H1 (cell line): Measurements from ENCODE around the gene ATP8B3. TPM values are rescaled to one million over a fixed set of nuclear protein-coding genes. Genes with fewer than 3 reads are reported as not detected.

Source experiments
- CTCF ChIA-PET: fragments of 300-600 bp; sonication (Branson Sonifier 250); formaldehyde crosslinking; loops from one replicate; lab custom pipeline; 2021; ENCODE audit not compliant: partially characterized antibody; lab: Charles Lee
- POLR2A ChIA-PET: fragments of 300-600 bp; sonication (Branson Sonifier 250); formaldehyde crosslinking; loops from one replicate; lab custom pipeline; 2021; ENCODE audit warnings: inconsistent platforms; ENCODE audit not compliant: partially characterized antibody; lab: Charles Lee
- DNase-seq, 2 experiments: peaks; one replicate each; pipeline versions ENCODE4 v3.0.0 to v3.0.0-alpha.2; 2010 to 2022; ENCODE audit warnings: low spot score in 2 of 2, low read depth in 1 of 2, mixed read lengths in 1 of 2
- FAIRE-seq: peaks from 2 replicates; lab custom pipeline; 2011; peaks lifted over from hg19 to GRCh38; lab: Jason Lieb, UNC
- H2AFZ ChIP-seq: 2 replicates; pipeline ENCODE4 v1.8.1; 2012; ENCODE audit warnings: low read length, inconsistent platforms
- H2AK5ac ChIP-seq: 2 replicates; pipeline ENCODE4 v1.6.1; 2013; ENCODE audit warnings: low read depth, low read length
- H2BK120ac ChIP-seq: replicated peaks from 2 replicates; pipeline ENCODE3; 2013; ENCODE audit warnings: low read depth, low read length, inconsistent platforms
- H2BK12ac ChIP-seq: 2 replicates; pipeline ENCODE4 v1.6.1; 2013; ENCODE audit warnings: low read depth, low read length
- H2BK15ac ChIP-seq: 2 replicates; pipeline ENCODE4 v1.6.1; 2013; ENCODE audit warnings: low read length
- H2BK20ac ChIP-seq: 2 replicates; pipeline ENCODE4 v1.6.1; 2013; ENCODE audit warnings: low read length
- H2BK5ac ChIP-seq: 2 replicates; pipeline ENCODE4 v1.6.1; 2013; ENCODE audit warnings: low read depth, low read length
- H3K14ac ChIP-seq: 2 replicates; pipeline ENCODE4 v1.6.1; 2013; ENCODE audit warnings: inconsistent platforms; ENCODE audit not compliant: insufficient read length
- H3K18ac ChIP-seq: 2 replicates; pipeline ENCODE4 v1.6.1; 2013; ENCODE audit warnings: low read length; ENCODE audit errors: extremely low read depth
- H3K23ac ChIP-seq: 2 replicates; pipeline ENCODE4 v1.6.1; 2013; ENCODE audit warnings: inconsistent platforms; ENCODE audit not compliant: insufficient read length
- H3K23me2 ChIP-seq: 2 replicates; pipeline ENCODE4 v1.6.1; 2013; ENCODE audit warnings: low read depth, low read length
- H3K27ac ChIP-seq: 2 replicates; pipeline ENCODE4 v1.6.1; 2011; ENCODE audit warnings: low read depth, low read length, inconsistent platforms
- H3K27me3 ChIP-seq, 4 experiments: replicated peaks in 1 of 4; 1 replicate in 1 of 4; 2 replicates in 3 of 4; pipeline versions ENCODE4 v1.6.1 to v1.8.1; 2011 to 2013; ENCODE audit warnings: low read length in 3 of 4, mild to moderate bottlenecking in 3 of 4, inconsistent platforms in 2 of 4, mixed read lengths in 2 of 4, moderate library complexity in 1 of 4; ENCODE audit not compliant: control insufficient read depth in 3 of 4, insufficient read depth in 3 of 4; ENCODE audit errors: extremely low read depth in 1 of 4
- H3K36me3 ChIP-seq, 4 experiments: 2 replicates each; pipeline versions ENCODE4 v1.6.1 to v1.8.1; 2011 to 2013; ENCODE audit warnings: mild to moderate bottlenecking in 4 of 4, low read length in 3 of 4, moderate library complexity in 2 of 4, control low read depth in 1 of 4, inconsistent platforms in 1 of 4; ENCODE audit not compliant: insufficient read depth in 4 of 4, control insufficient read depth in 2 of 4
- H3K4ac ChIP-seq: replicated peaks from 2 replicates; pipeline ENCODE3; 2013; ENCODE audit warnings: low read length, low read depth, mixed read lengths, inconsistent platforms; ENCODE audit not compliant: insufficient read length
- H3K4me1 ChIP-seq, 4 experiments: replicated peaks in 1 of 4; 1 replicate in 1 of 4; 2 replicates in 3 of 4; pipeline versions ENCODE4 v1.6.1 to v1.8.1; 2011 to 2013; ENCODE audit warnings: low read length in 3 of 4, inconsistent platforms in 2 of 4, mixed read lengths in 1 of 4; ENCODE audit not compliant: insufficient read depth in 4 of 4, control insufficient read depth in 3 of 4
- H3K4me2 ChIP-seq, 2 experiments: 2 replicates each; pipeline versions ENCODE4 v1.6.1 to v1.8.1; 2011 to 2013; ENCODE audit warnings: low read depth in 2 of 2, low read length in 2 of 2, control low read depth in 1 of 2, inconsistent platforms in 1 of 2, mild to moderate bottlenecking in 1 of 2; ENCODE audit not compliant: insufficient read depth in 1 of 2
- H3K4me3 ChIP-seq, 4 experiments: fragments of 200-600, 300-600 bp in 1 of 4; sonication (generic), shearing (Covaris generic), sonication (Bioruptor Twin) in 1 of 4; 2 replicates each; pipeline versions ENCODE4 v1.5.1 to v1.8.1; 2011 to 2016; ENCODE audit warnings: low read length in 4 of 4, low read depth in 3 of 4, control low read depth in 2 of 4, inconsistent platforms in 2 of 4, mild to moderate bottlenecking in 2 of 4, mixed read lengths in 1 of 4, moderate library complexity in 1 of 4; ENCODE audit not compliant: insufficient read depth in 2 of 4; ENCODE audit errors: extremely low read depth in 1 of 4
- H3K56ac ChIP-seq: replicated peaks from 2 replicates; pipeline ENCODE3; 2013; ENCODE audit warnings: low read depth, mild to moderate bottlenecking, mixed read lengths, low read length, inconsistent platforms; ENCODE audit not compliant: insufficient read length
- H3K79me1 ChIP-seq: 2 replicates; pipeline ENCODE4 v1.6.1; 2013; ENCODE audit warnings: low read depth, low read length, control low read depth
- H3K79me2 ChIP-seq, 2 experiments: 2 replicates each; pipeline versions ENCODE4 v1.6.1 to v1.8.1; 2012 to 2013; ENCODE audit warnings: low read length in 2 of 2, mild to moderate bottlenecking in 2 of 2, inconsistent platforms in 1 of 2; ENCODE audit not compliant: insufficient read depth in 2 of 2, control insufficient read depth in 1 of 2
- H3K9ac ChIP-seq, 4 experiments: replicated peaks in 1 of 4; 1 replicate in 1 of 4; 2 replicates in 3 of 4; pipeline versions ENCODE4 v1.6.1 to v1.8.1; 2011 to 2013; ENCODE audit warnings: low read depth in 3 of 4, low read length in 3 of 4, control low read depth in 2 of 4, mild to moderate bottlenecking in 2 of 4, moderate library complexity in 2 of 4, inconsistent platforms in 1 of 4; ENCODE audit errors: extremely low read depth in 1 of 4
- H3K9me3 ChIP-seq, 2 experiments: 2 replicates each; pipeline versions ENCODE4 v1.6.1 to v1.8.1; 2012 to 2013; ENCODE audit warnings: mild to moderate bottlenecking in 2 of 2, moderate library complexity in 2 of 2, control low read depth in 1 of 2, inconsistent platforms in 1 of 2, low read depth in 1 of 2, low read length in 1 of 2, mixed read lengths in 1 of 2; ENCODE audit not compliant: insufficient read depth in 2 of 2
- H4K20me1 ChIP-seq, 2 experiments: replicated peaks in 1 of 2; 2 replicates each; pipeline versions ENCODE3 to v1.8.1; 2011 to 2013; ENCODE audit warnings: inconsistent platforms in 2 of 2, low read length in 2 of 2, mild to moderate bottlenecking in 1 of 2; ENCODE audit not compliant: insufficient read depth in 2 of 2, control insufficient read depth in 1 of 2
- H4K5ac ChIP-seq: 2 replicates; pipeline ENCODE4 v1.6.1; 2013; ENCODE audit warnings: low read length, low read depth, mixed read lengths, inconsistent platforms; ENCODE audit not compliant: insufficient read length
- H4K8ac ChIP-seq: 2 replicates; pipeline ENCODE4 v1.8.0; 2013; ENCODE audit warnings: mild to moderate bottlenecking, moderate library complexity, low read length, inconsistent platforms; ENCODE audit not compliant: insufficient read depth; ENCODE audit errors: extremely low read depth
- H4K91ac ChIP-seq: replicated peaks from 2 replicates; pipeline ENCODE3; 2013; ENCODE audit warnings: low read length, mixed read lengths, inconsistent platforms; ENCODE audit not compliant: insufficient read length
- ASH2L ChIP-seq: fragments of 200-600, 300-600 bp; sonication (generic); IDR thresholded peaks from one replicate; pipeline ENCODE4 v1.7.1; 2017; ENCODE audit warnings: low read length
- BCL11A ChIP-seq, 2 experiments: IDR thresholded peaks; one replicate each; pipeline ENCODE4 v1.6.1; 2011; ENCODE audit warnings: low read depth in 2 of 2, low read length in 2 of 2, mild to moderate bottlenecking in 2 of 2
- CEBPB ChIP-seq: IDR thresholded peaks from 2 replicates; pipeline ENCODE4 v1.6.1; 2012; ENCODE audit warnings: low read depth, low read length
- HDAC6 ChIP-seq: IDR thresholded peaks from one replicate; pipeline ENCODE4 v1.7.1; 2012; ENCODE audit warnings: low read depth, mild to moderate bottlenecking, inconsistent platforms, low read length, moderate library complexity
- MAFK ChIP-seq: IDR thresholded peaks from 2 replicates; pipeline ENCODE4 v1.6.1; 2012; ENCODE audit warnings: low read depth, mild to moderate bottlenecking, improper control_type of control experiment, low read length
- POLR2A ChIP-seq, 2 experiments: IDR thresholded peaks; 1 replicate in 1 of 2; 2 replicates in 1 of 2; pipeline ENCODE4 v1.6.1; 2011; ENCODE audit warnings: low read depth in 2 of 2, low read length in 2 of 2, mild to moderate bottlenecking in 2 of 2; ENCODE audit errors: control extremely low read depth in 1 of 2
- SIN3A ChIP-seq, 2 experiments: IDR thresholded peaks in 1 of 2; conservative IDR thresholded peaks in 1 of 2; 2 replicates each; pipeline ENCODE4 v1.6.1; 2011 to 2012; ENCODE audit warnings: low read length in 2 of 2, improper control_type of control experiment in 1 of 2, low read depth in 1 of 2, mild to moderate bottlenecking in 1 of 2
- SP4 ChIP-seq: IDR thresholded peaks from 2 replicates; pipeline ENCODE4 v1.6.1; 2012; ENCODE audit warnings: low read length, inconsistent platforms
- TAF1 ChIP-seq: IDR thresholded peaks from 2 replicates; pipeline ENCODE4 v1.6.1; 2011; ENCODE audit warnings: mild to moderate bottlenecking, low read depth, low read length
- TEAD4 ChIP-seq: IDR thresholded peaks from 2 replicates; pipeline ENCODE4 v1.6.1; 2012; ENCODE audit warnings: low read depth, low read length, inconsistent platforms, mixed read lengths
- WGBS, 2 experiments: shearing (Covaris generic) in 1 of 2; methylation state at CpG; one replicate each; pipeline versions ENCODE4 v1.1.6 to v1.1.7; 2013 to 2015; ENCODE audit warnings: low lambda C conversion rate in 2 of 2, mixed read lengths in 2 of 2, inconsistent platforms in 1 of 2, low coverage in 1 of 2, missing lambda C conversion rate in 1 of 2; ENCODE audit not compliant: insufficient replicate concordance in 2 of 2, insufficient coverage in 1 of 2, insufficient read length in 1 of 2; ENCODE audit errors: extremely low coverage in 1 of 2, missing lambda C conversion rate in 1 of 2; 5-methylcytosine and 5-hydroxymethylcytosine counted together
- polyA plus RNA-seq, 7 experiments: library from polyadenylated mRNA; depleted of rRNA in 3 of 7; stranded (reverse) in 5 of 7; unstranded in 2 of 7; fragments of >200 nt in 5 of 7; fragments of 200-250 nt in 2 of 7; gene quantifications; 1 replicate in 5 of 7; 2 replicates in 1 of 7; 4 replicates in 1 of 7; pipeline versions ENCODE4 v1.2.1 to v1.2.3, GENCODE V29; 2011 to 2013; ENCODE audit warnings: missing spikeins in 2 of 7, mixed read lengths in 2 of 7
- total RNA-seq: library from RNA; stranded (reverse); fragmentation: NEBNext Ultra II Directional; extraction: Animal tissue kit (Norgen Biotek cat#: 25700); gene quantifications from 2 replicates; pipeline ENCODE4 v1.2.1, GENCODE V29; 2021
- TF ChIP-seq, protein P1 (sequence below): IDR thresholded peaks from 2 replicates; pipeline ENCODE4 v1.6.1; 2012; ENCODE audit warnings: inconsistent platforms

The ATP8B3 gene
- total and polyA plus RNA-seq, 2 of the 8 experiments (the other 6 are each of a cell fraction or from before 2014, with no cell fraction given): 4.1 to 9.3 TPM

DNA sequence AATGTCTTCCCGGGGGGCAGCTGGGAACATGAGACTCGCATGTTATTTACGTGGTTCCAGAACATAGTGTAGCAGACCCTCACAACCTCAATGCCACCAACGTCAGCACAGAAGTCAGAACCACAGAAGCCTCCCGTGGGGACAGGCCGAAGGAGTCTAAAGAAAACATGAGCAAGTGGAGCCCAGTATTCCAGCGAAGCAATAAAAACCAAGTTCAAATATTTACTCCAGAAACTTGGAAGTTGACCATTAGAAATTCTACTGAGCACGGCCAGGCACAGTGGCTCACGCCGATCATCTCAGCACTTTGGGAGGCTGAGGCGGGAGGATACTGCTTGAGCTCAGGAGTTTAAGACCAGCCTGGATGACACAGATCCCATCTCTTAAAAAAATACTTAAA lies 17.9 kb upstream of the ATP8B3 start:
- no peak overlapping the region for H4K91ac ChIP-seq
- no peak overlapping the region for H3K4ac ChIP-seq
- H2AFZ ChIP-seq: no peak overlapping the region
- H4K5ac ChIP-seq: no peak overlapping the region
- no peak overlapping the region for H3K14ac ChIP-seq
- no peak overlapping the region for H3K9ac ChIP-seq
- peaks cover 2% of the 10 kb centered on the region; the same call in 1 of the 2 replicates for H3K23me2 ChIP-seq
- CTCF ChIA-PET: interaction anchor here (1.1 to 16.5 kb wide), 10 partner anchors 11 to 224 kb away, joined by 3 to 228 read pairs (median 5); partner anchors contain the start of genes ATP8B3 and UQCR11
- H3K4me3 ChIP-seq: no peak overlapping the region
- no peak overlapping the region for H2BK120ac ChIP-seq
- no peak overlapping the region for H3K27ac ChIP-seq
- H3K4me2 ChIP-seq: no peak overlapping the region
- H3K4me1 ChIP-seq: peaks cover 0 to 14% (median 8%) of the 10 kb centered on the region in 4 experiments; a peak in 6 of 7 replicates
- no peak overlapping the region for H3K56ac ChIP-seq
- DNase-seq (no peak), FAIRE-seq (no peak)
- no peaks in the 10 kb centered on the region for H3K9me3 ChIP-seq
- no peak for TF ChIP-seq SIN3A (conservative IDR thresholded peaks at IDR 0.05 in 1 of 2, IDR thresholded peaks at IDR 0.05 in 1 of 2; ENCODE audit: low read depth in 1 of 2, low read length in 2 of 2)
- TF ChIP-seq CEBPB: no peak
- no peak for TF ChIP-seq TAF1
- no peak for TF ChIP-seq POLR2A (IDR thresholded peaks at IDR 0.05; ENCODE audit: control extremely low read depth in 1 of 2, low read depth in 2 of 2, low read length in 2 of 2)
- no peak for TF ChIP-seq ASH2L
- no peak for TF ChIP-seq MAFK
- TF ChIP-seq, protein P1, sequence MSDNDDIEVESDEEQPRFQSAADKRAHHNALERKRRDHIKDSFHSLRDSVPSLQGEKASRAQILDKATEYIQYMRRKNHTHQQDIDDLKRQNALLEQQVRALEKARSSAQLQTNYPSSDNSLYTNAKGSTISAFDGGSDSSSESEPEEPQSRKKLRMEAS: no peak
- TF ChIP-seq HDAC6: no peak
- no peak for TF ChIP-seq SP4
- TF ChIP-seq BCL11A (IDR thresholded peaks at IDR 0.05; ENCODE audit: low read depth in 2 of 2, low read length in 2 of 2): no peak
- TF ChIP-seq TEAD4: no peak
- peaks cover 8% of the 10 kb centered on the region for H3K79me1 ChIP-seq
- POLR2A ChIA-PET: interaction anchor here (0.7 to 2.8 kb wide), 4 partner anchors 10 to 16 kb away, joined by 3 to 8 read pairs (median 4); no protein-coding TSS in a partner anchor
- peaks cover 0 to 14% of the 10 kb centered on the region in 2 experiments for H4K20me1 ChIP-seq
- no peak overlapping the region for H2BK15ac ChIP-seq
- H4K8ac ChIP-seq: no peak overlapping the region; the same call in 1 of the 2 replicates
- H3K79me2 ChIP-seq: peaks cover 0 to 28% of the 10 kb centered on the region in 2 experiments; a peak in 2 of 4 replicates
- WGBS, 2 experiments: 92% methylated on average over 11 of the region's 11 CpGs; no CpG with 5 or more reads in 1 of the 2 experiments
- no peak overlapping the region for H2BK20ac ChIP-seq
- H3K36me3 ChIP-seq: peaks cover 0 to 9% (median 2%) of the 10 kb centered on the region in 4 experiments; a peak in 1 of 8 replicates
- H2AK5ac ChIP-seq: no peak overlapping the region
- H3K27me3 ChIP-seq: no peaks in the 10 kb centered on the region
- H2BK12ac ChIP-seq: no peak overlapping the region
- no peak overlapping the region for H2BK5ac ChIP-seq
- no peak overlapping the region for H3K23ac ChIP-seq
- H3K18ac ChIP-seq: no peak overlapping the region
